GM23338 (cell line): Measurements from ENCODE around the gene GADD45GIP1. TPM values are rescaled to one million over a fixed set of nuclear protein-coding genes. Genes with fewer than 3 reads are reported as not detected.

Experiments
- ATAC-seq: fragments of 200-7000 bp; cut with Tn5 transposase; 3 replicates; pipeline ENCODE4 v1.9.1; 2020
- DNase-seq: peaks from one replicate; pipeline ENCODE4 v3.0.0-alpha.2; 2015; ENCODE audit warnings: low spot score
- H2AFZ ChIP-seq: fragments of 200-600 bp; sonication (generic); 2 replicates; pipeline ENCODE4 v1.8.0; 2016; ENCODE audit warnings: antibody characterized with exemption, mild to moderate bottlenecking, moderate library complexity
- H3F3A ChIP-seq: fragments of 200-600 bp; sonication (generic); replicated peaks from 2 replicates; pipeline ENCODE4 v1.8.0; 2017; ENCODE audit warnings: antibody characterized with exemption, mixed run types, low read depth
- H3K27ac ChIP-seq: fragments of 200-600 bp; sonication (generic); 2 replicates; pipeline ENCODE4 v1.6.1; 2016; ENCODE audit warnings: low read depth
- H3K27me3 ChIP-seq: fragments of 200-600 bp; sonication (generic); 2 replicates; pipeline ENCODE4 v1.8.0; 2016; ENCODE audit warnings: mild to moderate bottlenecking, mixed run types, moderate library complexity; ENCODE audit not compliant: insufficient read depth
- H3K36me3 ChIP-seq: fragments of 200-600 bp; sonication (generic); 2 replicates; pipeline ENCODE4 v1.8.0; 2016; ENCODE audit warnings: mild to moderate bottlenecking; ENCODE audit not compliant: insufficient read depth
- H3K4me1 ChIP-seq: fragments of 200-600 bp; sonication (generic); 2 replicates; pipeline ENCODE4 v1.8.0; 2016; ENCODE audit warnings: mild to moderate bottlenecking, moderate library complexity; ENCODE audit not compliant: insufficient read depth
- H3K4me2 ChIP-seq: fragments of 200-600 bp; sonication (generic); 2 replicates; pipeline ENCODE4 v1.7.1; 2017; ENCODE audit warnings: mixed run types
- H3K4me3 ChIP-seq: fragments of 200-600 bp; sonication (generic); 2 replicates; pipeline ENCODE4 v1.6.1; 2016; ENCODE audit warnings: mixed run types
- H3K79me2 ChIP-seq: fragments of 200-600 bp; sonication (generic); replicated peaks from 2 replicates; pipeline ENCODE4 v1.8.0; 2017; ENCODE audit warnings: mild to moderate bottlenecking; ENCODE audit not compliant: insufficient read depth
- H3K9me2 ChIP-seq: fragments of 200-600 bp; sonication (generic); 2 replicates; pipeline ENCODE4 v1.8.0; 2017; ENCODE audit not compliant: insufficient read depth
- H4K20me1 ChIP-seq: fragments of 200-600 bp; sonication (generic); replicated peaks from 2 replicates; pipeline ENCODE4 v1.8.0; 2017; ENCODE audit warnings: mild to moderate bottlenecking; ENCODE audit not compliant: insufficient read depth
- H3K27ac Mint-ChIP-seq: 2 replicates; pipeline ENCODE4 v1.8.0; 2020; ENCODE audit warnings: inconsistent platforms, mild to moderate bottlenecking, moderate library complexity, mixed read lengths
- H3K27me3 Mint-ChIP-seq: 3 replicates; pipeline ENCODE4 v1.8.0; 2022; ENCODE audit warnings: low read depth, mild to moderate bottlenecking, moderate library complexity, mixed read lengths, inconsistent platforms; ENCODE audit not compliant: insufficient read depth, poor library complexity
- H3K36me3 Mint-ChIP-seq: 3 replicates; pipeline ENCODE4 v1.8.0; 2021; ENCODE audit warnings: low read depth, mild to moderate bottlenecking, inconsistent platforms, moderate library complexity, mixed read lengths
- H3K4me1 Mint-ChIP-seq: 3 replicates; pipeline ENCODE4 v1.8.0; 2020; ENCODE audit warnings: mild to moderate bottlenecking, inconsistent platforms, mixed read lengths
- H3K4me3 Mint-ChIP-seq: 3 replicates; pipeline ENCODE4 v1.8.0; 2021; ENCODE audit warnings: moderate library complexity, mild to moderate bottlenecking, inconsistent platforms, mixed read lengths
- H3K9me3 Mint-ChIP-seq: 3 replicates; pipeline ENCODE4 v1.8.0; 2020; ENCODE audit warnings: moderate library complexity, mild to moderate bottlenecking, inconsistent platforms, mixed read lengths
- EZH2phosphoT487 ChIP-seq: fragments of 200-600 bp; sonication (generic); IDR thresholded peaks from one replicate; pipeline ENCODE4 v1.8.1; 2018; ENCODE audit warnings: antibody characterized with exemption; ENCODE audit not compliant: unreplicated experiment
- REST ChIP-seq: IDR thresholded peaks from one replicate; pipeline ENCODE4 v1.6.1; 2018; ENCODE audit warnings: antibody characterized with exemption; ENCODE audit not compliant: unreplicated experiment
- ZNF114 ChIP-seq: fragments of 250-450 bp; sonication (Bioruptor Pico); IDR thresholded peaks from 2 replicates; pipeline ENCODE4 v1.5.0; 2020; ENCODE audit warnings: mild to moderate bottlenecking, moderate library complexity
- ZNF462 ChIP-seq: fragments of 250-450 bp; sonication (Bioruptor Pico); IDR thresholded peaks from 2 replicates; pipeline ENCODE4 v1.5.0; 2020; ENCODE audit warnings: mild to moderate bottlenecking, moderate library complexity
- polyA plus RNA-seq: library from polyadenylated mRNA; unstranded; fragments of >200 nt; fragmentation: Nextera tagmentation; extraction: Ambion mirVana; gene quantifications from 2 replicates; pipeline ENCODE4 v1.2.1, GENCODE V29; 2016
- total RNA-seq: library from RNA; depleted of rRNA; stranded (reverse); fragments of >200 nt; shearing (Covaris generic); gene quantifications from 2 replicates; pipeline ENCODE4 v1.2.3, GENCODE V29; 2014

GADD45GIP1 gene
- total and polyA plus RNA-seq, 2 experiments from 2014 or later = 63.9 to 255 TPM

- Histone ChIP-seq H3K27ac (peak overlapping the region; percentile 98), H3K79me2 (peaks cover 23% of the 10 kb centered on the region), H4K20me1 (peaks cover 20% of the 10 kb centered on the region), H3K4me1 (peaks cover 14% of the 10 kb centered on the region), H2AFZ (no peak overlapping the region), H3F3A (peaks cover 47% of the 10 kb centered on the region), H3K4me3 (peak overlapping the region; percentile 77), H3K4me2 (peak overlapping the region; percentile 82), H3K36me3 (peaks cover 47% of the 10 kb centered on the region), H3K9me2 (no peaks in the 10 kb centered on the region), H3K27me3 (no peaks in the 10 kb centered on the region)
- H3K9me3 Mint-ChIP-seq = no peaks in the 10 kb centered on the region; the same call in 1 of the 3 replicates
- ATAC-seq = peak; percentile 87
- H3K27ac Mint-ChIP-seq = peak overlapping the region; percentile 99
- H3K4me1 Mint-ChIP-seq = peaks cover 11% of the 10 kb centered on the region
- H3K27me3 Mint-ChIP-seq = peaks cover 28% of the 10 kb centered on the region
- TF ChIP-seq ZNF462 (CRISPR knock-in tag) = no peak
- no peak for TF ChIP-seq REST
- TF ChIP-seq EZH2phosphoT487 = no peak
- TF ChIP-seq ZNF114 (CRISPR knock-in tag) = no peak
- H3K36me3 Mint-ChIP-seq = peaks cover 88% of the 10 kb centered on the region
- peak; percentile 95 for DNase-seq
- H3K4me3 Mint-ChIP-seq = peak overlapping the region; percentile 95
Observed at GRCh38 chr19:12946092-12946721, 10.8 kb downstream of the GADD45GIP1 start.
